NCI-H510A (cell line): Measurements from ENCODE around the gene PTBP1.

Source experiments
- DNase-seq: peaks from one replicate; lab custom pipeline; 2025; lab: John Stamatoyannopoulos, UW

Gene PTBP1

GRCh38 chr19:796692-797527 lies at the start of gene PTBP1:
TSS of gene PTBP1 (plus strand) at chr19:797452. CDS start at chr19:797498, 46 bp downstream.
- DNase-seq: peak; percentile 96

- DNase-seq: no peak
Observed at GRCh38 chr19:748274-748598, 49.0 kb upstream of the PTBP1 start.

GRCh38 chr19:749811-750210 lies 47.4 kb upstream of the PTBP1 start:
- no peak for DNase-seq

GRCh38 chr19:750640-751423 lies 46.4 kb upstream of the PTBP1 start, which contains the start of gene MISP:
TSS of gene MISP (plus strand) at chr19:751112. CDS start at chr19:756947, 5,835 bp downstream.
- peak; percentile 80 for DNase-seq

GRCh38 chr19:751501-752341 lies 45.5 kb upstream of the PTBP1 start:
- no peak for DNase-seq

- DNase-seq: no peak
Observed at GRCh38 chr19:752652-753517, 44.4 kb upstream of the PTBP1 start.

GRCh38 chr19:754530-754929 lies 42.7 kb upstream of the PTBP1 start:
- DNase-seq: no peak

GRCh38 chr19:755063-755462 lies 42.2 kb upstream of the PTBP1 start:
- DNase-seq: no peak

GRCh38 chr19:756236-756635 lies 41.0 kb upstream of the PTBP1 start:
- DNase-seq: no peak

GRCh38 chr19:756821-757688 lies 40.2 kb upstream of the PTBP1 start:
- DNase-seq: no peak

- DNase-seq: no peak
Observed at GRCh38 chr19:757811-758668, 39.2 kb upstream of the PTBP1 start.

GRCh38 chr19:763181-763580 lies 34.1 kb upstream of the PTBP1 start:
- DNase-seq: no peak

- no peak for DNase-seq
Observed at GRCh38 chr19:763869-764268, 33.4 kb upstream of the PTBP1 start.

GRCh38 chr19:764301-764700 lies 33.0 kb upstream of the PTBP1 start:
- no peak for DNase-seq

- DNase-seq: no peak
Observed at GRCh38 chr19:765179-765738, 32.0 kb upstream of the PTBP1 start.

GRCh38 chr19:768424-768823 lies 28.8 kb upstream of the PTBP1 start:
- no peak for DNase-seq

- no peak for DNase-seq
Observed at GRCh38 chr19:769616-770015, 27.6 kb upstream of the PTBP1 start.

- no peak for DNase-seq
Observed at GRCh38 chr19:771332-771785, 25.9 kb upstream of the PTBP1 start.

GRCh38 chr19:772063-772462 lies 25.2 kb upstream of the PTBP1 start:
- DNase-seq: no peak
